H1 (cell line): ENCODE data around the gene RNASE13. TPM values are rescaled to one million over a fixed set of nuclear protein-coding genes. Genes with fewer than 3 reads are reported as not detected.

ENCODE experiments used
- CHD7 ChIP-seq: fragments of 300-600 bp; sonication (generic); IDR thresholded peaks from 2 replicates; pipeline ENCODE4 v1.7.1; 2012; ENCODE audit warnings: low read length, moderate library complexity, mild to moderate bottlenecking, inconsistent platforms; ENCODE audit not compliant: insufficient replicate concordance
- SUZ12 ChIP-seq: fragments of 200-600 bp; sonication (generic); IDR thresholded peaks from 2 replicates; pipeline ENCODE4 v1.6.1; 2012; ENCODE audit warnings: mild to moderate bottlenecking, inconsistent platforms, low read length, moderate library complexity, mixed read lengths
- TBP ChIP-seq: IDR thresholded peaks from 2 replicates; pipeline ENCODE4 v1.6.1; 2011; ENCODE audit warnings: low read depth, low read length, improper control_type of control experiment
- YY1 ChIP-seq: IDR thresholded peaks from 2 replicates; pipeline ENCODE4 v1.6.1; 2011; ENCODE audit warnings: low read depth, mild to moderate bottlenecking, low read length
- polyA plus RNA-seq, 7 experiments: library from polyadenylated mRNA; depleted of rRNA in 3 of 7; stranded (reverse) in 5 of 7; unstranded in 2 of 7; fragments of >200 nt in 5 of 7; fragments of 200-250 nt in 2 of 7; gene quantifications; 1 replicate in 5 of 7; 2 replicates in 1 of 7; 4 replicates in 1 of 7; pipeline versions ENCODE4 v1.2.1 to v1.2.3, GENCODE V29; 2011 to 2013; ENCODE audit warnings: missing spikeins in 2 of 7, mixed read lengths in 2 of 7
- total RNA-seq: library from RNA; stranded (reverse); fragmentation: NEBNext Ultra II Directional; extraction: Animal tissue kit (Norgen Biotek cat#: 25700); gene quantifications from 2 replicates; pipeline ENCODE4 v1.2.1, GENCODE V29; 2021

The RNASE13 gene
- total and polyA plus RNA-seq, 2 of the 8 experiments (the other 6 are each of a cell fraction or from before 2014, with no cell fraction given), result not detected

DNA sequence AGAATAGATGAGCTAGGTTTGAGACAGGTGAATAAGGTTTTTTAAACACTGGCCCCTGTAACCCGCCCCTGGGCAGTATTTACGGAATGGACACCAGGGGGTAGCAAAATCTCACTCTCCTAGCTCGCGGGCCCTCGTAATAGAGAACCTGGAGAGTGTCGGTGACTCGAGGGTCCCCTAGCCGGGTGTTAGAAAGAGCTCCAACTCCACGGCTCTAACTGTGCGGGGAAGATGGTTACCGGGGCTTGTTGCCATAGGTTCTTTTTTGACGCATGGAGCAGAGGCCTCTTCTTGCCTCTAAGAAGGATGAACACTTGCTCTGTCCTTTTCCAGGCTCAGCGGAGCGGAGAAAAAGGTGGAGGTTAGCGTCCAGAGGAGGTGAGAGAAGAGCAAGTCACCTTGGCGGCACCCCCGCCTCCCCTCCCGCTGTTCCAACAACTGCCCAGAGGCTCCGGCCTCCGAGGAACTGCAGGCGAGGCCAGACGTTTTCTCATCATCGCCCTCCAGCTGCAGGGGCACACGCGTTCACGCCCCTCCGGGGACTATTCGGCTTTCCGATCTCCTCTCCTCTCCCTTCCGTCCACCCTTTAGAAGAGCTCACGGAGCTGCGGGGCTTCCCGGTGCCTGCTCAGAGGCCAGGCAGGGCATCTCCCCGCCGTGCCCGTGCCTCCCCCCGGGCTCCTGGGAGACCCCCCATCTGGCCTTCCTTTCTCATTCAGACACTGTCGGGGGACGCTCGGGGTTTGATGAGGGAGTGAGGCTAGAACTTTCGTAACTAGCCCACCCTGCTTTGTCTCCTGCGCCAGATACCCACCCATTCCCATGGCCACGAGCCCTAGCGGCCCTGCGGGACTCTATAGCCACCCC, 34.1 kb upstream of the RNASE13 start (continued):
- TF ChIP-seq CHD7, result no peak
- TF ChIP-seq SUZ12, result no peak
- TF ChIP-seq YY1, result no peak
- TF ChIP-seq TBP, result no peak
